Measurements from ENCODE around the gene RPS21.

GRCh38 chr20:62342910-62343309, 44.0 kb upstream of the RPS21 start:
- TF ChIP-seq, protein P1, sequence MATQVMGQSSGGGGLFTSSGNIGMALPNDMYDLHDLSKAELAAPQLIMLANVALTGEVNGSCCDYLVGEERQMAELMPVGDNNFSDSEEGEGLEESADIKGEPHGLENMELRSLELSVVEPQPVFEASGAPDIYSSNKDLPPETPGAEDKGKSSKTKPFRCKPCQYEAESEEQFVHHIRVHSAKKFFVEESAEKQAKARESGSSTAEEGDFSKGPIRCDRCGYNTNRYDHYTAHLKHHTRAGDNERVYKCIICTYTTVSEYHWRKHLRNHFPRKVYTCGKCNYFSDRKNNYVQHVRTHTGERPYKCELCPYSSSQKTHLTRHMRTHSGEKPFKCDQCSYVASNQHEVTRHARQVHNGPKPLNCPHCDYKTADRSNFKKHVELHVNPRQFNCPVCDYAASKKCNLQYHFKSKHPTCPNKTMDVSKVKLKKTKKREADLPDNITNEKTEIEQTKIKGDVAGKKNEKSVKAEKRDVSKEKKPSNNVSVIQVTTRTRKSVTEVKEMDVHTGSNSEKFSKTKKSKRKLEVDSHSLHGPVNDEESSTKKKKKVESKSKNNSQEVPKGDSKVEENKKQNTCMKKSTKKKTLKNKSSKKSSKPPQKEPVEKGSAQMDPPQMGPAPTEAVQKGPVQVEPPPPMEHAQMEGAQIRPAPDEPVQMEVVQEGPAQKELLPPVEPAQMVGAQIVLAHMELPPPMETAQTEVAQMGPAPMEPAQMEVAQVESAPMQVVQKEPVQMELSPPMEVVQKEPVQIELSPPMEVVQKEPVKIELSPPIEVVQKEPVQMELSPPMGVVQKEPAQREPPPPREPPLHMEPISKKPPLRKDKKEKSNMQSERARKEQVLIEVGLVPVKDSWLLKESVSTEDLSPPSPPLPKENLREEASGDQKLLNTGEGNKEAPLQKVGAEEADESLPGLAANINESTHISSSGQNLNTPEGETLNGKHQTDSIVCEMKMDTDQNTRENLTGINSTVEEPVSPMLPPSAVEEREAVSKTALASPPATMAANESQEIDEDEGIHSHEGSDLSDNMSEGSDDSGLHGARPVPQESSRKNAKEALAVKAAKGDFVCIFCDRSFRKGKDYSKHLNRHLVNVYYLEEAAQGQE (IDR thresholded peaks at IDR 0.05; ENCODE audit: low read depth), result no peak
- no peak for TF ChIP-seq CTCF (IDR thresholded peaks at IDR 0.05 in 2 of 3, conservative IDR thresholded peaks at IDR 0.05 in 1 of 3; ENCODE audit: borderline replicate concordance in 1 of 3, insufficient read depth in 1 of 3, low read depth in 2 of 3, low read length in 2 of 3)
- TF ChIP-seq POLR2AphosphoS5 (IDR thresholded peaks at IDR 0.05; ENCODE audit: low read depth, low read length), result no peak
- TF ChIP-seq CEBPB (IDR thresholded peaks at IDR 0.05; ENCODE audit: low read depth), result no peak
- no peak for TF ChIP-seq YY1 (IDR thresholded peaks at IDR 0.05; ENCODE audit: extremely low read depth, insufficient replicate concordance, low read depth, low read length)
- TF ChIP-seq RAD21 (IDR thresholded peaks at IDR 0.05; ENCODE audit: low read depth), result no peak
- TF ChIP-seq FOSL1 (IDR thresholded peaks at IDR 0.05; ENCODE audit: low read depth), result no peak
- no peak for TF ChIP-seq SRF (IDR thresholded peaks at IDR 0.05; ENCODE audit: low read depth)
- no peak for TF ChIP-seq SIN3A (IDR thresholded peaks at IDR 0.05; ENCODE audit: low read depth)
- no peak for TF ChIP-seq EZH2phosphoT487 (IDR thresholded peaks at IDR 0.05; ENCODE audit: borderline replicate concordance)

Data from HCT116 (cell line).